ENCODE results near the gene ADGRB3. TPM values are rescaled to one million over a fixed set of nuclear protein-coding genes. Genes with fewer than 3 reads are reported as not detected.

ADGRB3 gene
- total RNA-seq, 2 experiments from 2014 or later = not detected

DNA sequence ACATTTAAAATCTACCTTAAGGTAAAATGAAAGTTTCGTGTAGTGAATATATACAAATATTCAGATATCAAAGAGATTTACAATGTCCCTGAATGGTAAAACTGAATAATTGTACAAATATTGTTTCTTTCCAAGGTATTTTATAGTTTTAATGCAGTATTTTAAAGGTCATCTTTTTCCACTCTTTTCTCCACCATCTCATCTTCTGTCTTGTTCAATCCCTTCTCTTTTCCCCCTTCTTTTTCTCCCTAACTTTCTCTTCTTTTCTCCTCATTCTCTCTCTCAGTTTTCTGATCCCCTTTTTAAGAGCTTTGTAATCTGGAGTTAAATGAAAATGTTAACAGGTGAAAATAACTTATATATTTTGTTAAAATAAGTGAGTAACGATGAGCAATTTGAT lies 126.9 kb downstream of the ADGRB3 start:
- CTCF ChIA-PET (ENCODE audit: unreplicated experiment) = no interaction called here
- no peak overlapping the region for H3K4me2 ChIP-seq (ENCODE audit: low read length)
- no peak overlapping the region for H2AFZ ChIP-seq (ENCODE audit: low read length)
- H3K27ac ChIP-seq (ENCODE audit: low read depth, low read length, poor library complexity, severe bottlenecking) = no peak overlapping the region
- POLR2A ChIA-PET = no interaction called here
- no peak overlapping the region for H3K4me3 ChIP-seq (ENCODE audit: low read depth, low read length, poor library complexity, severe bottlenecking)
- BruUV-seq (replicated peaks) = no TSS peak
- intact Hi-C loops (cut with micrococcal nuclease; ENCODE audit: unreplicated experiment) = no loop called here
- no peaks in the 10 kb centered on the region for H3K4me1 ChIP-seq (ENCODE audit: insufficient read depth, low read length, poor library complexity, severe bottlenecking)
- no peaks in the 10 kb centered on the region for H3K79me2 ChIP-seq (ENCODE audit: insufficient read depth, low read depth, low read length)
- TF ChIP-seq, protein P1, sequence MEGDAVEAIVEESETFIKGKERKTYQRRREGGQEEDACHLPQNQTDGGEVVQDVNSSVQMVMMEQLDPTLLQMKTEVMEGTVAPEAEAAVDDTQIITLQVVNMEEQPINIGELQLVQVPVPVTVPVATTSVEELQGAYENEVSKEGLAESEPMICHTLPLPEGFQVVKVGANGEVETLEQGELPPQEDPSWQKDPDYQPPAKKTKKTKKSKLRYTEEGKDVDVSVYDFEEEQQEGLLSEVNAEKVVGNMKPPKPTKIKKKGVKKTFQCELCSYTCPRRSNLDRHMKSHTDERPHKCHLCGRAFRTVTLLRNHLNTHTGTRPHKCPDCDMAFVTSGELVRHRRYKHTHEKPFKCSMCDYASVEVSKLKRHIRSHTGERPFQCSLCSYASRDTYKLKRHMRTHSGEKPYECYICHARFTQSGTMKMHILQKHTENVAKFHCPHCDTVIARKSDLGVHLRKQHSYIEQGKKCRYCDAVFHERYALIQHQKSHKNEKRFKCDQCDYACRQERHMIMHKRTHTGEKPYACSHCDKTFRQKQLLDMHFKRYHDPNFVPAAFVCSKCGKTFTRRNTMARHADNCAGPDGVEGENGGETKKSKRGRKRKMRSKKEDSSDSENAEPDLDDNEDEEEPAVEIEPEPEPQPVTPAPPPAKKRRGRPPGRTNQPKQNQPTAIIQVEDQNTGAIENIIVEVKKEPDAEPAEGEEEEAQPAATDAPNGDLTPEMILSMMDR (conservative IDR thresholded peaks at IDR 0.05; ENCODE audit: low read length) = no peak
- no peak for TF ChIP-seq EZH2phosphoT487 (IDR thresholded peaks at IDR 0.05; ENCODE audit: borderline replicate concordance, low read depth, low read length)
- no peaks in the 10 kb centered on the region for H3K9me3 ChIP-seq (ENCODE audit: low read length)
- no peak for DNase-seq (ENCODE audit: low spot score)
- no peaks in the 10 kb centered on the region for H4K20me1 ChIP-seq (ENCODE audit: insufficient read depth, low read length)
- H3K9me2 ChIP-seq (ENCODE audit: insufficient read depth, low read length) = no peaks in the 10 kb centered on the region
- no peaks in the 10 kb centered on the region for H3K36me3 ChIP-seq (ENCODE audit: insufficient read depth, low read length)

DNA sequence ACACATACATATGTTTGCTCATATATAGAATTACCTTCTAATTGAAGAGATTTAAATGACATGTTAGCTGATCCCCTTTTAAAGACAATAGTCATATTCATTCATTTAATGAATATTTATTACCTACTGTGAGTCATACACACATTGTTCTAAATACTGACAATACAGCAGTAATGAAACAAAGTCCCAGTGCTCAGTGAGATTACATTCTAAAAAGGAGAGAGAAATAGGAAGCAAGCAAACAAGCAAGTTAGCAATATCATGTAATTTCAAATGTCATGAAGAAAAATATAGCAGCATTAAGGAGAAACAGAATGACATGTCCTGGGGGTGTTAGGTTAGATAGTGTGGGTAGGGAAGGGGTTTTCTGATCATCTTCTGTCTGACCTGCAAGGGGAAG lies 136.3 kb downstream of the ADGRB3 start:
- intact Hi-C loops (cut with micrococcal nuclease; ENCODE audit: unreplicated experiment) = no loop called here
- Histone ChIP-seq H3K4me3 (ENCODE audit: low read depth, low read length, poor library complexity, severe bottlenecking) (no peak overlapping the region), H2AFZ (ENCODE audit: low read length) (no peak overlapping the region), H3K9me3 (ENCODE audit: low read length) (no peaks in the 10 kb centered on the region), H3K36me3 (ENCODE audit: insufficient read depth, low read length) (no peaks in the 10 kb centered on the region), H3K79me2 (ENCODE audit: insufficient read depth, low read depth, low read length) (no peaks in the 10 kb centered on the region), H3K4me1 (ENCODE audit: insufficient read depth, low read length, poor library complexity, severe bottlenecking) (no peaks in the 10 kb centered on the region), H3K27ac (ENCODE audit: low read depth, low read length, poor library complexity, severe bottlenecking) (no peak overlapping the region), H3K9me2 (ENCODE audit: insufficient read depth, low read length) (no peaks in the 10 kb centered on the region), H4K20me1 (ENCODE audit: insufficient read depth, low read length) (no peaks in the 10 kb centered on the region), H3K4me2 (ENCODE audit: low read length) (no peak overlapping the region)
- TF ChIP-seq, protein P1 (conservative IDR thresholded peaks at IDR 0.05; ENCODE audit: low read length) = no peak
- no peak for TF ChIP-seq EZH2phosphoT487 (IDR thresholded peaks at IDR 0.05; ENCODE audit: borderline replicate concordance, low read depth, low read length)
- ChIA-PET POLR2A (no interaction called here), CTCF (ENCODE audit: unreplicated experiment) (no interaction called here)
- no TSS peak for BruUV-seq (replicated peaks)
- DNase-seq (ENCODE audit: low spot score) = no peak

DNA sequence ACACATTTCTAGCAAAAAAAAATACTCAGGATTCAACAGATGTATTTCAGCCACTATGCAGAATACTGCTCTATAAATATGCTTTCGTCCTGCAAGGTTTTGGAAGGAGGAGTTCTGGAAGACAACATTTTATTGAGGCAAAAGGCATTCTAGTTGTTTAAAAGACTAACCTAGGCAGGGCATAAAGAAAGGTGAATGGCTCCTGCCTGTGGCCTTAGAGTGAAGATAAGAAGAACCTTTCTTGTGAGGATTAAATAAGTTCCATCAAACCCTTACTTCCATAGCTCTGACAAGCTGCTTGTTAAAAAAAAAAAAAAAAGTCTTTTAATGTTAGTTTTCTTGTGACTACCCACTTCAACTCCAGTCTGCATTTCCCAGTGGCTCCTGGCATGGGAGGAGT lies 139.8 kb downstream of the ADGRB3 start:
- no TSS peak for BruUV-seq (replicated peaks)
- no peak for TF ChIP-seq EZH2phosphoT487 (IDR thresholded peaks at IDR 0.05; ENCODE audit: borderline replicate concordance, low read depth, low read length)
- TF ChIP-seq, protein P1 (conservative IDR thresholded peaks at IDR 0.05; ENCODE audit: low read length) = no peak
- no peaks in the 10 kb centered on the region for H3K9me3 ChIP-seq (ENCODE audit: low read length)
- no peaks in the 10 kb centered on the region for H3K79me2 ChIP-seq (ENCODE audit: insufficient read depth, low read depth, low read length)
- ChIA-PET CTCF (ENCODE audit: unreplicated experiment) (no interaction called here), POLR2A (interaction anchor here (0.6 kb wide), 2 partner anchors 9 to 203 kb away, joined by 3 read pairs; no protein-coding TSS in a partner anchor)
- no peak overlapping the region for H3K4me2 ChIP-seq (ENCODE audit: low read length)
- intact Hi-C loops (cut with micrococcal nuclease; ENCODE audit: unreplicated experiment) = no loop called here
- no peak overlapping the region for H2AFZ ChIP-seq (ENCODE audit: low read length)
- no peaks in the 10 kb centered on the region for H4K20me1 ChIP-seq (ENCODE audit: insufficient read depth, low read length)
- no peak overlapping the region for H3K4me3 ChIP-seq (ENCODE audit: low read depth, low read length, poor library complexity, severe bottlenecking)
- no peak overlapping the region for H3K27ac ChIP-seq (ENCODE audit: low read depth, low read length, poor library complexity, severe bottlenecking)
- DNase-seq (ENCODE audit: low spot score) = no peak
- no peaks in the 10 kb centered on the region for H3K4me1 ChIP-seq (ENCODE audit: insufficient read depth, low read length, poor library complexity, severe bottlenecking)
- no peaks in the 10 kb centered on the region for H3K36me3 ChIP-seq (ENCODE audit: insufficient read depth, low read length)
- H3K9me2 ChIP-seq (ENCODE audit: insufficient read depth, low read length) = no peaks in the 10 kb centered on the region

Measured in OCI-LY7 (cell line).